ENCODE measurements around the gene PSMC6.
"Not testable (repeated sequence)": the region's sequence is repeated elsewhere in the genome, so short reads cannot be mapped to it uniquely, and the experiment has no call there.

PSMC6 gene

DNA sequence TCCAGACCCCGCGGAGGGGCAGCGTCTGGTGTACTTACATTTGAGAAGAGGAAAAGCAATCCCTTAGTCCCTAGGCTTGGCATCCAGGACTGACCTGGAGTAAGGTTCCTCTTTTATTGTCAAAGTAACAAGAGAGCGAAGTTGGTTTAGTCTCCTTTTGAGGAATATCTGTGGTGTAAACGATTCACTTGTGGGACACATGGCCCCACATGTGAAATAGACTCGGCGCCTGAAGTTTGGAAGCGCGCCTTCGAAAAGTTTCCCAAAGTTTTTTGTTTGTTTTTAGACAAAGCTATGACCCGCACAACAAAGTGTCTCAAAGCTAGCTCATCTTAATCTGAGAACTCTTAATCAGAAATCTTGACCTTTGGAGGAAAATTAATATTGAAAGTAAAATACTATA is 23.7 kb downstream of the PSMC6 start:
- Mint-ChIP-seq H3K27me3 (no peaks in the 10 kb centered on the region), H3K27ac (peak overlapping the region; percentile 89), H3K36me3 (peaks cover 50% of the 10 kb centered on the region), H3K4me3 (peak overlapping the region; percentile 95), H3K4me1 (peaks cover 46% of the 10 kb centered on the region), H3K9me3 (no peaks in the 10 kb centered on the region)
- CTCF ChIA-PET, result no interaction called here
- DNase-seq, result no peak

DNA sequence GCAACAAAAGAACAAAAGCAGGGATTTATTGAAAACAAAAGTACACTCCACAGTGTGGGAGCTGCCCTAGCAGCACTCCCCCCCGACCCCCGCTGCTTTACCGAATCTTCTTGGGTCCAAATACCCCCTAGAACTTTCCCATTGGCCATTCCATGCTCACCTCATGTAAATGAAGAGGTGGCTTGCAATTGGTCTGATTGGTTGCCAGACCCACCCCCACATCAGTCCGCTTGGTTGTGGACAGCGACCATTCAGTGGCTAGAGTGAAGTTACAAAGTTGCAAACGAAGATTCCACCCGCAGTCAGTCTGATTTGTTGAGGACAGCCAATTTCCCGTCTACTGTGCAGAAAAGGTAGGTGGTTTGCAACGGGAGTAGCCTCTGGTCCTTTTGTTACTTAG is 26.8 kb downstream of the PSMC6 start:
- peaks cover 52% of the 10 kb centered on the region for H3K36me3 Mint-ChIP-seq
- no peaks in the 10 kb centered on the region for H3K27me3 Mint-ChIP-seq
- CTCF ChIA-PET, result no interaction called here
- no peak overlapping the region for H3K4me3 Mint-ChIP-seq
- no peak for DNase-seq
- peaks cover 65% of the 10 kb centered on the region for H3K4me1 Mint-ChIP-seq
- no peaks in the 10 kb centered on the region for H3K9me3 Mint-ChIP-seq
- no peak overlapping the region for H3K27ac Mint-ChIP-seq

DNA sequence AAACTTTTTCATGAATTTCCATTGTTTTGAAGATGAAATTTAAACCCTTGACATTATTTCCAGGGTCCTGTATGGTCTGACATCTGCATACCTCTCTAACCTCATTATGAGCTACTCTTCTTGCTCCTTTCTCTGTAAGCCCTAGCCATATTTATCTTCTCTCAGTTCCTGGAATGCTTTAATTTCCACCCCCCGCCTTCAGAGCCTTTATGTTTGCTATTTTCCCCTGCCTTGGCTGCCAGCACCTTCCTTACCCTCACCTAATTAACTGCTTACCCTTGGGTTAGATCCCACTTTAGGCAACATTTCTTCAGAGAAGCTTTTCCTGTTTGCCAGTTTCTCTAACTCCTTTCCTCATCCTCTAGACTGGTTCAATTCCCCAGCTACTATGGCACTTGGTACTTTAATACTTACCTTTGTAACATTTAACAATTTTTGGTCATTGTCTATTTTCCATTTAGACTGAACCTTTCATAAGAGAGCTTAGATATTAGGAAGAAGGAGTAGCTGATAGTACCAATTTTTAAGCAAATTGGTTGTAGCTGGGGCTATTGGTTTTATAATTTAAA is 29.0 kb downstream of the PSMC6 start:
- H3K4me1 Mint-ChIP-seq, result peaks cover 69% of the 10 kb centered on the region
- CTCF ChIA-PET, result interaction anchor here (1.3 kb wide), 1 partner anchor 16 kb away, joined by 3 read pairs; no protein-coding TSS in a partner anchor
- H3K4me3 Mint-ChIP-seq, result no peak overlapping the region
- peak overlapping the region; percentile 13 for H3K27ac Mint-ChIP-seq
- H3K9me3 Mint-ChIP-seq, result no peaks in the 10 kb centered on the region
- peaks cover 60% of the 10 kb centered on the region for H3K36me3 Mint-ChIP-seq
- DNase-seq, result no peak
- H3K27me3 Mint-ChIP-seq, result no peaks in the 10 kb centered on the region

DNA sequence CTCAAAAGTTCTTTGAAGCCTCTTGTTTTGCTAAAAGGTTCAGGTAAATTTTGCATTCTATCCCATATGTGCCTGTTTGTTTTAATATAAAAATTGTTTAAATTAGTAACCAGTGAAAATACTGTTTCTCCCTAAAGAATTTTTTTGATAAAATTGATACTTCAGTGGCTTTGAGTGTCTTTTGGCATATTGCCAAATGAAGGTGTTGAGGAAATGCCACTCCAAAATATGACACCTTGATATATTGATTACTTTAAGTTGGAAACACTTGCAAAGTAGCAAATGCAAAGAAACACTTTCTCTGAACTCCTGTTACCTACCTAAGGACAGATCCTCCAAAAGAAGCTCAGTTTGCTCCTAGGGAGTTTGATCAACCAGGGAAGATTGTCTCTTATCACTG is 31.4 kb downstream of the PSMC6 start:
- H3K27ac Mint-ChIP-seq, result no peak overlapping the region
- no peaks in the 10 kb centered on the region for H3K9me3 Mint-ChIP-seq
- no peaks in the 10 kb centered on the region for H3K27me3 Mint-ChIP-seq
- DNase-seq, result no peak
- no peak overlapping the region for H3K4me3 Mint-ChIP-seq
- H3K4me1 Mint-ChIP-seq, result peaks cover 74% of the 10 kb centered on the region
- CTCF ChIA-PET, result no interaction called here
- H3K36me3 Mint-ChIP-seq, result peaks cover 52% of the 10 kb centered on the region

DNA sequence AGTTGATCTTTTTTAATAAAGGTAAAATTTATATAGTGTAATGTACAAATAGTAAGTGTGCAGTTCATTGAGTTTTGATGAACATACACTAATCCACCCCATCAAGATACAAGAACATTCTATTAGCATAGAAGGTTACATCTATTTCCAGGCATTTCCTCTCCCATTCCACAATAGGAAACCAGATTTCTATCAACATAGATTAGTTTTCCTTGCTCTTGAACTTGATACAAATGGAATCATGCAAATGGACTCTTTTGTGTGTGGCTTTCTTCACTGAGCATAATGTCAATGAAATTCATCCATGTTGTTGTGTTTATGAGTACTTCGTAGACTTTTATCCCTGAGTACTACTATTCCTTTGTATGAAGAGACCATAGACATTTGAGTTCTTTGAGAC is 33.8 kb downstream of the PSMC6 start:
- Mint-ChIP-seq H3K27ac (peak overlapping the region; percentile 16), H3K4me3 (no peak overlapping the region), H3K36me3 (peaks cover 42% of the 10 kb centered on the region), H3K9me3 (no peaks in the 10 kb centered on the region), H3K27me3 (no peaks in the 10 kb centered on the region), H3K4me1 (peaks cover 73% of the 10 kb centered on the region)
- no peak for DNase-seq
- CTCF ChIA-PET, result no interaction called here

DNA sequence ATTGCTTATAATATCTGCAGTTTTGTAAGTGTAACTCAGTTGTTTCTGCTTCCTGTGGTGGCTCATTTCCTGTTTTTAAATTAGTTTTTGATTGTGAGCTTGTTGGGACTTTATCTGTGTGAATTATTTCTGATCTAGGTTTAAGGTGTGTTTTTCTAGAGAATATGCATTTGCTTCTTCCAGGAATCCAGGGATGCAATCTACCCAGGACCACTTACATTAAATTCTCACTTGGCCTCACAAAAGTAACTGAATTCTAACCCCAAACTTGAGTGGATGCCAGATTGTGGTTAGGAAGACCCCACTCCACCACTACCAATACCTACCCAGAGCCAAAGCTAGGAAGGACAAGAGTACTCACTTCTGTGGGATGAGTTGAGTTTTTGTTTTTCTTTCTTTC is 34.9 kb downstream of the PSMC6 start:
- Mint-ChIP-seq H3K9me3 (no peaks in the 10 kb centered on the region), H3K27me3 (no peaks in the 10 kb centered on the region), H3K36me3 (peaks cover 41% of the 10 kb centered on the region), H3K4me1 (peaks cover 61% of the 10 kb centered on the region), H3K4me3 (peak overlapping the region; percentile 52), H3K27ac (peak overlapping the region; percentile 93)
- CTCF ChIA-PET, result interaction anchor here (0.6 kb wide), 1 partner anchor 1694 kb away, joined by 3 read pairs; no protein-coding TSS in a partner anchor
- DNase-seq, result no peak

DNA sequence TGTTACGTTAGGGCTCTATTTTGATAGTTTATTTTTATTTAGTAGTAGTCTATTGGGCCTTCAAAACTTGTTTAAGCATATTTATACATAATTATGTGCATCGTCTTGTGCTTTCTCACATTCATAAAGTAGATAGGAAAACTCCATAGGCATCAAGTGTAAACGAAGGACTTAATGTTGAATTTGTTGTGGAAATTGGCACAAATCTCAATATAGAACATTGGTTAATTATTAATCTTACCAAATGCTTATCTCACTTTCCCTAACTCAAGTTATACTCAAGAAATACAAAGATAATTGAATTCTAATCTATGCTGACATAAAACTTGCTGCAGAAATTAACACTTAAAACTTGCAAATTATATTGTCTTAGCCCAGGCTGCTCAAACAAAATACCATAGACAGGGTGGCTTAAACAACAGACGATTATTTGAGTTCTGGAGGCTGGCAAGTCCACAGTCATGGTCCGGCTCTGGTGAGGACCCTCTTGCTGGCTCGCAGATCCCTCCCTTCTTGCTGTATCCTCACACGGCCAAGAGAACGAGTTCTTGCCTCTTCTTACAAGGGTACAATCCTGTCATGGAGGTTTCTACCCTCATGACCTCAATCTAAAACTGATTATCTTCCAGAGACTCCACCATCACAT is 41.8 kb downstream of the PSMC6 start:
- Mint-ChIP-seq H3K27me3 (no peaks in the 10 kb centered on the region), H3K4me1 (peaks cover 13% of the 10 kb centered on the region), H3K9me3 (no peaks in the 10 kb centered on the region), H3K4me3 (no peak overlapping the region), H3K27ac (no peak overlapping the region), H3K36me3 (peaks cover 38% of the 10 kb centered on the region)
- no peak for DNase-seq
- CTCF ChIA-PET, result no interaction called here

DNA sequence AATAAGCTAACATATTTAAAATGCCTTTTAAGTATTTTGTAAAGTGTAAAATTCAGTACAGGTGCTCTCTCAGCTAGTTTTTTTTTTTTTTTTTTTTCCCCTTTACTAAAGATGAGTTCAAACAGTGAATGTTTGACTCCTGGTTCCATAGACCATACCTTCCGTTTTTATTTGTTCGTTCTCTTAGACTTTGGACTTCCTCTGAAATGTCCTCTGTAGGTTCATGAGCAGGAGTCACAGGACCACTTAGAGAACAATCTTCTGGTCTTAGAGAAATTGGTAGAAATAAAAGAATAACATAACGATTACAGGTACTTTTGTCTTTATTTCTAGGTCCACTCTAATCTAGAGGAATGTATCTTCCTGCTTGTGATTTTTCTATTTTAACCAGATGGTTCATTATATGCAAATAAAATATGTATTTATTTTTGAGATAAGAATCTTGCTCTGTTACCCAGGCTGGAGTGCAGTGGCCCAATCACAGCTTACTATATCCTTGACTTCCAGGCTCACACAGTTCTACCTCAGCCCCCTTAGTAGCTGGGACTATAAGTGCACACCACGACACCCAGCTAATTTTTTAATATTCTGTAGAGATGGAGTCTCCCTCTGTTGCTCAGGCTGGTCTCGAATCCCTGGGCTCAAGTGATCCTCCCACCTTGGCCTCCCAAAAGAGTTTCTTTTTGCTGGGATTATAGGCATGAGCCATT is 48.8 kb downstream of the PSMC6 start:
- Mint-ChIP-seq H3K4me3 (no peak overlapping the region), H3K36me3 (peaks cover 18% of the 10 kb centered on the region), H3K27ac (no peak overlapping the region), H3K9me3 (no peaks in the 10 kb centered on the region), H3K27me3 (no peaks in the 10 kb centered on the region), H3K4me1 (no peaks in the 10 kb centered on the region)
- DNase-seq, result no peak
- CTCF ChIA-PET, result no interaction called here

DNA sequence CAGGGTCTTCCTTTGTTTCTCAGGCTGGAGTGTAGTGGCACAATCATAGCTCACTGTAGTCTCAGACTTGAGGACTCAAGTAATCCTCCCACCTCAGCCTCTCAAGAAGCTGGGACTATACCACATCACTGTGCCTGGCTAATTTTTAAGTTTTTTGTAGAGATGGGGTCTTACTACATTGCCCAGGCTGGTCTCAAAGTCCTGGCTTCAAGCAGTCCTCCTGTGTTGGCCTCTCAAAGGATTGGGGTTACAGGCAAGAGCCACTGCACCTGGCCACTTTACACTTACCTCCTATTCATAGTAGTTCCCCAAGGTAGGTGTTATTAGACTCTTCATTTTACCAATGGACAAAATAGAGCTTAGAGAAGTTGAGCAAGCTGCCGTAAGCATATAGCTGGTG is 52.1 kb downstream of the PSMC6 start:
- CTCF ChIA-PET, result interaction anchor here (0.6 kb wide), 1 partner anchor 166 kb away, joined by 3 read pairs; no protein-coding TSS in a partner anchor
- H3K36me3 Mint-ChIP-seq, result peaks cover 29% of the 10 kb centered on the region
- H3K27me3 Mint-ChIP-seq, result no peaks in the 10 kb centered on the region

DNA sequence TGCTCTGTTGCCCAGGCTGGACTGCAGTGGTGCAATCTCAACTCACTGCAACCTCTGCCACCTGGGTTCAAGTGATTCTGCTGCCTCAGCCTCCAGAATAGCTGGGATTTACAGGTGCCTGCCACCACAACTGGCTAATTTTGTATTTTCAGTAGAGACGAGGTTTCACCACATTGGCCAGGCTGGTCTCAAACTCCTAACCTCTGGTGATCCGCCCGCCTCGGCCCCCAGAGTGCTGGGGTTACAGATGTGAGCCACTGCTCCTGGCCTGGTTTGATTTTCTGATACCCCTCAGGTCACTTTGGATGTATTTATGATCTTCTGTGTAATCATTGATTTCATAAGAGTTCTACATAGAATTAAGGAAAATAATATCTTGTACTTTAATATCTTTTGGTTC is 55.9 kb downstream of the PSMC6 start:
- peaks cover 38% of the 10 kb centered on the region for H3K36me3 Mint-ChIP-seq
- CTCF ChIA-PET, H3K9me3 Mint-ChIP-seq, H3K27ac Mint-ChIP-seq, H3K27me3 Mint-ChIP-seq, DNase-seq, H3K4me3 Mint-ChIP-seq: not testable (repeated sequence)
- peaks cover 12% of the 10 kb centered on the region for H3K4me1 Mint-ChIP-seq

More for the DNA sequence above, 52.1 kb downstream of the PSMC6 start:
- DNase-seq, result no peak
- Mint-ChIP-seq H3K27ac (no peak overlapping the region), H3K9me3 (no peaks in the 10 kb centered on the region), H3K4me1 (peaks cover 10% of the 10 kb centered on the region), H3K4me3 (no peak overlapping the region)

DNA sequence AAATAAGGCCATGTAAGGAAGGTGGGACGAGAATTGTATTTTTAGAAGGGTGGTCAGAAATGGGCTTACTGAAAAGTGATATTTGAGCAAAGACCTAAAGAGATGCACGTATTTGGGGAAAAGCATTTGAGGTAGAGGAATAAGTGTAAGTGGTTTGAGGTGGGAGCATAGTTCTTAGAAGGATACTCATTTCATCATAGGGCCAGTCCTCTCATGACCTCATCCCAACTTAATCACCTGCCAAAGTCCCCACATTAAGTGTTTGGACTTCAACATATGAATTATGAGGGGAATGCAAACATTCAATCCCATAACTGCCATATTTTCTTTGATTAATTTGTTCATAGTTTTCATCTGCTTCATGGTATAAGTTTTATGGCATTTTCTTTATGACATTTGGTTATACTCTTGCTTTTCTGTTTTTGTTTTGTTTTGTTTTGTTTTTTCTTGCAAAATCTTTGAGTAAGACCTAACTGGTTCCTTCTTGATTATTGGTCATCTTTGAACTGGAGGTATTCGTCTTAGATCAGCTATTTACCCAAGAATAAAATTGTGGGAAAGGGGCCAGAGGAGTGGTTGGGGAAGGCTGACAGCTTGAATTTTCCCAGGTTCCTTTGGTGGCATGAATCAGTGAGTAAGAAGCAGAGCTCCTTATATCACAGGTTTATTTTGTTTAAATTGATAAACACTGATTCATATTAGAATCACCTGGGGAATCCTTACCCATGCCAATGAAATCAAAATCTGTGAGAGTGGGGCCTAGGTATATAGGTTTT is 60.2 kb downstream of the PSMC6 start:
- DNase-seq, result no peak
- H3K4me1 Mint-ChIP-seq, result peaks cover 14% of the 10 kb centered on the region
- H3K9me3 Mint-ChIP-seq, result no peaks in the 10 kb centered on the region
- peaks cover 42% of the 10 kb centered on the region for H3K36me3 Mint-ChIP-seq
- peak overlapping the region; percentile 71 for H3K27ac Mint-ChIP-seq
- no peak overlapping the region for H3K4me3 Mint-ChIP-seq
- H3K27me3 Mint-ChIP-seq, result no peaks in the 10 kb centered on the region
- CTCF ChIA-PET, result no interaction called here

DNA sequence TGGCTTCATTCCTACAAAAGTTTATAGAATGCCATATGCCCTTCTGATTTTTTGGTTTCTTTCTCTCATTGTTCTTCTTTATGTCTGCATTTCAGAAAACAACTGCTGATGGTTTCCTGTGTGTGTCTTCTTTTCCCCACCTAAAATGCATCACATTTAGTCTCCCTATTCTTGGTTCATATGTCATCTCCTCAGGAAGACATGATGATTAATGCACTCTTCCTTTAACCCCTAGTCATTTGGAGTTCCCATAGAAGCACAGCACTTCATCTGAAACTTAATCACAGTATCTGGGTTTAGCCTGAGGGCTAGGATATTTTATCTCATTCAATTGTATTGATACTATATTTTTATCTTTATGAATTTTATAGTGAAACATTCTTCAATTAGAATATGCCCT is 62.9 kb downstream of the PSMC6 start:
- CTCF ChIA-PET, result no interaction called here
- H3K27me3 Mint-ChIP-seq, result no peaks in the 10 kb centered on the region
- H3K4me1 Mint-ChIP-seq, result peaks cover 2% of the 10 kb centered on the region
- DNase-seq, result no peak
- H3K9me3 Mint-ChIP-seq, result no peaks in the 10 kb centered on the region
- H3K27ac Mint-ChIP-seq, result no peak overlapping the region
- peaks cover 40% of the 10 kb centered on the region for H3K36me3 Mint-ChIP-seq
- no peak overlapping the region for H3K4me3 Mint-ChIP-seq

DNA sequence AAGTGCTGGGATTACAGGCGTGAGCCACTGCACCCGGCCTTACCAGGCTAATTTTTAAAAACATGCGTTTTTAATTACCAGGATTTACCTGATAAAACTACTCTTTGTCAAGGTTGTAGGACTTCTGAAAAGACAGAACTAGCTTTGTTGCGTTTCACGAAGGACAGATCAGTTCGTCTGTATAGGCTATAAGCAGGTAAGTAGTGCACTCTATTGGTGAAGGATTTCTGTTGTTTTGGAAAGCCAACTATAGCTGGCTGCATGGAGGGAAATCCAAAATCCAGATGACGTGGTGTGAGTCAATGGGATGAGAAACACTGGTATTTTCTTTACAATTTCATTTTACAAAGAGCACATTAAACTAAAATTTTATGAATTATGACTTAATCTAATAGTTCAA is 69.8 kb downstream of the PSMC6 start:
- Mint-ChIP-seq H3K9me3 (no peaks in the 10 kb centered on the region), H3K27me3 (no peaks in the 10 kb centered on the region), H3K4me1 (no peaks in the 10 kb centered on the region), H3K36me3 (peaks cover 30% of the 10 kb centered on the region), H3K27ac (no peak overlapping the region), H3K4me3 (no peak overlapping the region)
- DNase-seq, result no peak
- CTCF ChIA-PET, result interaction anchor here (0.6 kb wide), 1 partner anchor 712 kb away, joined by 3 read pairs; no protein-coding TSS in a partner anchor
